NCI-H2081 treated with DMSO at 0.1 percent for 48 hours (cell line): ENCODE measurements around the gene CADM1.

Source experiments
- DNase-seq: peaks from one replicate; lab custom pipeline; 2025; lab: John Stamatoyannopoulos, UW

The CADM1 gene

GRCh38 chr11:115398333-115399080 lies 105.7 kb downstream of the CADM1 start:
- no peak for DNase-seq

GRCh38 chr11:115396533-115396932 lies 107.7 kb downstream of the CADM1 start:
- no peak for DNase-seq

DNA sequence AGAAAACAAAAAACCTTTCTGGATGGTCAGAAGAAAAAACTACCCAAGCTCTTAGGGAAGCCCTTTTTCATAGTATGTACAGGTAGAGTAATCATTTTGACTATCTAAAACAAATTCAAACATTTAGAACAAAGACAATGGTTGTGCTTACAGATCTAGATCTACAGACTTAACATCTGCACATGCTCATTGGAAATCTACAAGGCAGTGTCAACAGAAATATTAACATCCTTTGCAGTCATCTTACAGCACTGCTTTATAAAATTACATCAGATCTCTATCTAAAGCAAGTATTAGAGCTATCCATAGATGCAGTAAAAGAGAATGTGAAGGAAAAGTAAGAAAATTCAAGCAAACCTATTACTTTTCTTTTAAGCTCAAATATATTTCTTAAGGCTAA lies 110.3 kb downstream of the CADM1 start:
- DNase-seq: no peak

DNA sequence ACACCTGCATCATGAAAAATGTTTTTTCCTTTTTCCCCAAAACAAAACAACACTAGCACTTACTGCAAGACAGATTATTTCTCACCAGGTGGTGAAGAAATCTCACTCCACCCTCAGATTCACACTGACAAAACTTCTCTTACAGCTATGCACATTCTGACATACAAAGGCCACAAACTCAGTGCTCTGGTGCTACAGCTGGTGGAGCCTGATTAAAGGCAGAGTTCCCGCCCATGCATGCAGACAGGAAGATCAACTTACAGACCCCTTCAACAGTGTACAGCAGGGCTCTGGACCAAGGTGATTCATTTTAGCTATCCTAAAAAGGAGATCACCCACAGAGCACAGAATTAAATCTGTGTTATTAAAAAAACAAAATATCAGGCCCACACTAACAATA lies 112.6 kb downstream of the CADM1 start:
- DNase-seq: no peak

GRCh38 chr11:115391160-115391559 lies 113.1 kb downstream of the CADM1 start:
- no peak for DNase-seq

GRCh38 chr11:115390441-115390840 lies 113.8 kb downstream of the CADM1 start:
- no peak for DNase-seq

GRCh38 chr11:115389790-115390189 lies 114.4 kb downstream of the CADM1 start:
- DNase-seq: no peak

DNA sequence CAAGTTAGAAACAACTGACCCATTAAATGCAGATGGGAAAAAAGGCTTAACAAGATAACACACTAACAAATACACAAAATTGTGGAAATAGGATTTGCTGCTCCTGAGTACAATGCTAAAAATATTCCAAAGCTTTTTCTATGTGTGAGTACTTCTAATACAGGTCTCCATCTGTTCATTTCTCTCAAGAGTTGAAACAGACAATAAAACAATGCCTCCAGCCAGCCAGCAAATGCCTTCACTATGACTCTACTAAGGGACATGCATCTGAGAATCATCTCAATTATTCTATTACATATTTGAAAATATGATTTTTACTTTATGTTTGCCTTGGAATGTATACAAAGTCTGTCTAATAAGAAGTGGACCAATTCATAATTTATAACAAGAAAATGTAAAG lies 119.0 kb downstream of the CADM1 start:
- no peak for DNase-seq

GRCh38 chr11:115384236-115384635 lies 120.0 kb downstream of the CADM1 start:
- DNase-seq: no peak

GRCh38 chr11:115383431-115383830 lies 120.8 kb downstream of the CADM1 start:
- DNase-seq: no peak

- DNase-seq: no peak
Observed at GRCh38 chr11:115379528-115379927, 124.7 kb downstream of the CADM1 start.

- no peak for DNase-seq
Observed at GRCh38 chr11:115378557-115378956, 125.7 kb downstream of the CADM1 start.

GRCh38 chr11:115377882-115378296 lies 126.3 kb downstream of the CADM1 start:
- no peak for DNase-seq

DNA sequence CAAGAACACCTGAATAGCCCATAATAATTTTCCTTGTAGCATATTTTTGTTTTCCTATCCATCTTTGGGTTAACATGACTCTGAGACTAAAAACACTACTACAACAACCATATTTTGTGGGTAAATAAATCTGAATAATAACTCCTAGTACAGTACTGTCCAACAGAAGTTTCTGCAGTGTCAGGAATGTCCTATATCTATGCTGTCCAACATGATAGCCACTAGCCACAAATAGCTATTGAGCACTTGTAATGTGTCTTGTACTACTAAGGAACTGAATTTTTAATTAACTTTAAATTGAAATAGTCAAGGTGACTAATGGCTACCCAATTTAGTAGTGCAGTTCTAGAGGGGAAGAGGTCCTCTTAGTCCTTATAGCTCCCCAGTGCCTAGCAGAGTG lies 135.6 kb downstream of the CADM1 start:
- DNase-seq: no peak

GRCh38 chr11:115366826-115367225 lies 137.4 kb downstream of the CADM1 start:
- no peak for DNase-seq

DNA sequence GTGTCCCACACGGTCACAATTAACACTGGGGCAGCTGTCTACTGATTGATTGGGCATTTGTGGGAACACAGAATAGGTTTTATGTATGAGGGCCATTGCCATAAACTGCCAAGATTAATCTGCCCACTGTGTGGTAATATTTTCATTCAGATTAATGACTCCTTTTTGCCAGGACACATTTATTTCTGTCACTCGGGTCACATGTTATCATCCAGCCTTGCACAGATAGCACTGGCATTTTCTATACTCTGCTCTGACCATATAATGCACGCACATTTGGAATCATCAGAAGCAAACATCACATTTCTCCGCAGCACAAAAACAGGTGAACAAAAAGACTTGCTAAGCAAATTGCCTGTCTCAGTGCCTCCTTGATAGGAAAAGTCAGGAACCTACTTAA lies 138.3 kb downstream of the CADM1 start:
- no peak for DNase-seq

- no peak for DNase-seq
Observed at GRCh38 chr11:115364896-115365295, 139.3 kb downstream of the CADM1 start.

- no peak for DNase-seq
Observed at GRCh38 chr11:115363921-115364320, 140.3 kb downstream of the CADM1 start.

GRCh38 chr11:115363426-115363825 lies 140.8 kb downstream of the CADM1 start:
- DNase-seq: no peak

DNA sequence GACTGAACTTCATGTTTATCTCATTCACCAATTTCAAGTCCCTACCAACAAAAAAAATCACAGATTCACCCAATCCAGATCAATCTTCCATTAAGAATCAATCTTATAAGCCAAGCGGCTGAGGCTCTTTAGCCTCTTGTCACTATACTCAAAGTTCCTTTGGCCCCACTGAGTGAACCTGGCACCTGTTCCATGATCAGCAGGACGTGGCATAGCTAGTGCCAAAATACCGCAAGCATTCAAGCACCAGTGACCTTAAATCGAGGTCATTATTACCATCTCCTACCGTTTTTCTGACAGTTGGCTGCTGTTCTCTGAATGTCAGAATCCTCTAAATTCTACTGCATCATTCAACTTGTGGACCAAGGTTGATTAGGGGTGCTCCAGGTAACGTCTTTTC lies 141.2 kb downstream of the CADM1 start:
- no peak for DNase-seq

DNA sequence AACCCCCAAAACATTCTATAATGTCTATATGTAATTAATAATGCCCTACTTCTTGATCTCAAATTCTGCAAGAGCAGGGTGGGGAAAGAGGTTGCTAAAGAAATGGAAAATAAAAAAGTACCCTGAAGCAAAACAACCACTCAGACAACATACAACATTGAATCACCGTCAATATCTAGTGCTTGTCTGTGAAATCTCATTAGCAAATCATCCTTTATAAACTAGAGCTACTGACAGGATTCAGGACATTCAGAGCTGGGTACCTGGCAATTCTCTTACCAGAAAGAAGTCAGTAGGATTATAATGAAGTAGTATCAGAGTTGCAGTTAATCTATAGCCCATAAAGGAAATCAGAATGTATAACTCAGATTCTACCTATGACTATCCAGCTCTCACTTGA lies 143.2 kb downstream of the CADM1 start:
- no peak for DNase-seq

DNA sequence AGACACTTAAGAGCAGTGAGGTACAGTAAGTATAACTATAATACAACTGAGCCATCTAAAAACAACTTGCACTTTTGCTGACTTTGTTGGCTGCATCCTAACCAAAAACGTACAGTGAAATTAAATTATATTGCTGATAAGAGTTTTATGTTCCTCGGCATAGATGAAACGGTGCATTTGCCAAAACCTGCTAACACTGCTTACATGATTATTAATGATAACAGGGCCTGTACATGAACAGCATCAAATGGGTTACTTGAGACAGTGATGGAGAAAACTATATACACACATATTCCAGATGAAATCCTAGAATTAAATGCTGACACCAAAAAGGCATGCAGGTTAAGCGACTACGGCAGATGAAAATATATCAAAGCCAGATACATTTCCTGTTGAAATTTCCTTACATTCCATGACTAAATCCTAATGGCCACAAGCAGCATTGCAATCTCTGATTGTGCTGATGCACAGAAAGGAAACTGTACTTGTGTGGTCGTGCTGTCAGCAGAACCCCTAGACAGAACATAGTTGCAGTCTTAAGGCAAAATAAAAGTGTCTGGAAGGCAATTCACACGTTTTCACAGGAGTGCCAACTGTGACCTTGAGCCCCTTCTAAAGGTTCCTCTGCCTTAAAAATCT lies 143.9 kb downstream of the CADM1 start:
- no peak for DNase-seq

DNA sequence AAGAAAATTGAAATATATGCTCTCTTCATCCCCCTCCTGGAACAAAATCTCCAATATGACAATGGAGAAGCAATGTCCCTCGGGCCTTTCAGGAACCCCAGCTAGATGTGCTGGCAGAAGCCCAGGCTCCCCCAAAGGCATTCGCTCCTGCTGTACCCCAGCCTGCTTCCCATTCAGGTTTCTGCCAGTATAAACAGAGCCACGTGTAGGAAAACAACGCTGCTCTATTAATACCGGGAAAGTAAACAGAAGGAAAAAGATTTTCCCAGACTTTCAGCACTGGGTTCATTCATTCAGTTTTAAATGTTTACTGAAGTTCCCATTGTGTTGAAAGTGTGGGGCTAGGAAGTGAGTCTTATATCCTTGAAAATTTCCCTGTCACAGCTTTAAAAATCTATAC lies 147.1 kb downstream of the CADM1 start:
- no peak for DNase-seq
